ENCODE data around the gene RAB36.

DNA sequence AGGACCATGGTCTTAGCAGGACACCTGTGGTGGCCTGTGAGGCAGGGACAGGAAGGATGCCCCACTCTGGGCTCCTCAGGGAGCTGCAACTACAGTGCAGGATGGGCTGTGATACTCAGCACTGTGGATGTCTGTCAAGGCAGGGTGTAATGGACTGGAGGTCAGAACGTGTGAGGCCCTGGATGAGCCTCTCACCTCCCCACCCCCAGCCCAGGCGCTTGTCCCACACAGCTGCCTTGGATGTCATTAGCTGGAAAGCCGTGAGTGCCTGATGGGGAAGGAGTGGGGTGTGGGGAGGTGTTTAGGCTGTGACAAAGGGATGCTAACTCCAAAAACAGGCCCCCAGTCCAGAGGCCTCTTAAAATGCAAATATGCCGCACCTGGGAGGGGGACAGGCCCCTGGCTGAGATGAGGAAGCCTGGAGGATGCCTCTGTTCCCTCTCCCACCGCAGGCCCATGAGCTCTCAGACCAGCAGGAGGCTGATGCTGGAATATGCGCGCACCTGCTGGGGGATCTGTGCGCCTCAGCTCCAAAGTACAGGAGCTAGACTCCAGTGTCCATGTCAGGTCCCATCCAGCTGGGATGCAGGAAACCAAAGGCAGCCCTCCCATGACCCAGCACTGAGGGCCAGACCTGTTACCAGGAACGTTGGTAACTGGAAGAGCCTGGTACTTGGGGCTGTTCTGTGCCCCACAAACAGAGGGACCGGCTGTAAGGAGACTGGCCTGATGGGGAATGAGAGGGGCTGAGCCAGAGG lies 28.6 kb upstream of the RAB36 start:
- TF ChIP-seq SUZ12 (IDR thresholded peaks at IDR 0.05; ENCODE audit: extremely low read depth, insufficient read depth, insufficient read length) = no peak
- TF ChIP-seq YY1 (IDR thresholded peaks at IDR 0.05; ENCODE audit: insufficient read depth, insufficient read length) = no peak

Data from NT2/D1 (cell line).